Fibroblast of mammary gland (primary cell): ENCODE results near the gene HADHA.

ENCODE experiments used
- DNase-seq: peaks from one replicate; pipeline ENCODE4 v3.0.0-alpha.2; 2010; ENCODE audit warnings: low read depth
- H3K4me3 ChIP-seq: 2 replicates; pipeline ENCODE4 v1.5.1; 2011; ENCODE audit warnings: low read depth, mild to moderate bottlenecking, low read length, moderate library complexity; ENCODE audit not compliant: control insufficient read depth
- TF ChIP-seq, protein P1 (sequence below): conservative IDR thresholded peaks from 2 replicates; pipeline ENCODE4 v1.5.1; 2011; ENCODE audit warnings: low read depth, low read length, inconsistent platforms; ENCODE audit not compliant: control insufficient read depth, insufficient read depth

HADHA gene

DNA sequence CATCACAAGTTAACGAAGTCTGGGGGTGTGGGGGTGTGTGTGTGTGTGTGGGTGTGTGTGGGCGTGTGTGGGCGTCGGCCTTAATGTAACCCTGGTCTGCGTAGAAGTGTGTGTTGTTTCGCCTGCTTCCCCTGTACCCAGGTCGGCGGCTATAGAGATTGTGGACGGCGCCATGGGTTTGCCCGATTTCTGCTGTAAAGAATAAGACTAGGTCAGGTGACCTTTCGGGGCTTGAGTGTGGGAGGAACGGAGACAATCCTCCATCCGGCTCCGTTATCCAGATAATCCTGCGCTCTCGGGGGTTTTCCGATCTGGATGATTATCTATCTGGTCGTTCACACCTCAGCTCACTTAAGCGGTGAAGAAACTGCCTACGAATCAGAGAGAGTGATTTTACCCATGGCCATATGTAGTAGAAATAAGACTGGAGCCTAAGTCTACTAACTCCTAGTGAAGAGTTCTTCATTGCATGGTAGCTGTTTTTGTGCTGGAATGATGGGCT is 850 bp upstream of the HADHA start:
- H3K4me3 ChIP-seq = peak overlapping the region; percentile 97
- peak; percentile 45 for DNase-seq
- TF ChIP-seq, protein P1, sequence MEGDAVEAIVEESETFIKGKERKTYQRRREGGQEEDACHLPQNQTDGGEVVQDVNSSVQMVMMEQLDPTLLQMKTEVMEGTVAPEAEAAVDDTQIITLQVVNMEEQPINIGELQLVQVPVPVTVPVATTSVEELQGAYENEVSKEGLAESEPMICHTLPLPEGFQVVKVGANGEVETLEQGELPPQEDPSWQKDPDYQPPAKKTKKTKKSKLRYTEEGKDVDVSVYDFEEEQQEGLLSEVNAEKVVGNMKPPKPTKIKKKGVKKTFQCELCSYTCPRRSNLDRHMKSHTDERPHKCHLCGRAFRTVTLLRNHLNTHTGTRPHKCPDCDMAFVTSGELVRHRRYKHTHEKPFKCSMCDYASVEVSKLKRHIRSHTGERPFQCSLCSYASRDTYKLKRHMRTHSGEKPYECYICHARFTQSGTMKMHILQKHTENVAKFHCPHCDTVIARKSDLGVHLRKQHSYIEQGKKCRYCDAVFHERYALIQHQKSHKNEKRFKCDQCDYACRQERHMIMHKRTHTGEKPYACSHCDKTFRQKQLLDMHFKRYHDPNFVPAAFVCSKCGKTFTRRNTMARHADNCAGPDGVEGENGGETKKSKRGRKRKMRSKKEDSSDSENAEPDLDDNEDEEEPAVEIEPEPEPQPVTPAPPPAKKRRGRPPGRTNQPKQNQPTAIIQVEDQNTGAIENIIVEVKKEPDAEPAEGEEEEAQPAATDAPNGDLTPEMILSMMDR = no peak

DNA sequence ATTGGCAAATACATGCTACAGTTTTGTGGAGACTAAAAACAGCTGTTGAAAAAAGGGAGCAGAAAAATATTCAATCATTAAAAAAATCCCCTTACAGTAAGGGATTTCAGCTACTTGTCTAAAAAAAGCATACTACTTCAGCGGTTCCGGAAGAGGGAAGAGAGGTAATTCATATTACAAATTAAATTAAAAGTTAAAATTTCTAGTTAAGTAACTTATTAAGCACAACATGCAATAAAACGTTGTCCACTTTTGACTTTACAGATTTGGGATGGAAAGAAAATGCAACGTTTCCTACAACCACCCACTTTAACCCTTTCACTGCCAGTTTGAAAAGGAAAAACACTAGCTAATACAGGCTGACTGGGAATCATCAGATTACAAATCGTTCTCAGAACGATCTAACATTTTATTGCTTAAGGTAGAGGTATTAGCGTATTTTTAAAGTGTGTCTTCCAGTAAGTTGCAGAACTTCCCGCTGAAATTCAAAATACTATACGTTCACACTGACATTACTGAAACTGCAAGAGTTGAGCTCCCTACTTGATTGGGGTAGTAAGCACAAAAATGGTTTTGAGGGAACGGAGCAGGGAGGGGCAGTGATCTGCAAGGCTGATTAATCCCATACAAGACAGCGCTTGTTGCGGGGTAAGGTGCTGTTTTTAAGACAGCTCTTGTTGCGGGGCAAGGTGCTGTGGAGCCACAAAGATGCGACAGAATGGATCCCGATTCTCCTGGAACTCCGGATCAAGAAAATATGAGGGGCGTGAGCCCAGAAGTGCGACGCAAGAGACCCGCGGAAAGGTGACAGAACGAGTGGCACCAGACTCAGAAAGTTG is 743 bp downstream of the HADHA start:
- TF ChIP-seq, protein P1 = no peak
- peak overlapping the region; percentile 97 for H3K4me3 ChIP-seq
- DNase-seq = peak; percentile 42

DNA sequence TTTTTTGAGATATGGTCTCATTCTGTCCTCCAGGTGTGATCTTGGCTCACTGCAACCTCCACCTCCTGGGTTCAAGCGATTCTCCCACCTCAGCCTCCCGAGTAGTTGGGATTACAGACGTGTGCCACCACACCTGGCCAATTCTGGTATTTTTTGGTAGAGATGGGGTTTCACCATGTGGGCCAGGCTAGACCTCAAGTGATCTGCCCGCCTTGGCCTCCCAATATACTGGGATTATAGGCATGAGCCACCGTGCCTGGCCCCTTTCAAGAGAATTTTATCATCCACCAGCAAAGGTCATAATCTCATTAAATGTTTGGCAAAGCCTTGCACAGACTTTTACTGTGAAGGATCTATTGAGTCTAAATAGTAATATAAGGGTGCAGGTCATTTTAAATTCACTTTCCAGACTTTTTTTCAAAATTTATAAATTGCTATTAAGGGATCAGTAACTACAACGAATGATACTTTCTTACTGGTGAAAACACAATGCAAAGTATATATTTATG is 2.5 kb downstream of the HADHA start:
- DNase-seq = no peak
- H3K4me3 ChIP-seq = peak overlapping the region; percentile 97
- TF ChIP-seq, protein P1 = no peak

DNA sequence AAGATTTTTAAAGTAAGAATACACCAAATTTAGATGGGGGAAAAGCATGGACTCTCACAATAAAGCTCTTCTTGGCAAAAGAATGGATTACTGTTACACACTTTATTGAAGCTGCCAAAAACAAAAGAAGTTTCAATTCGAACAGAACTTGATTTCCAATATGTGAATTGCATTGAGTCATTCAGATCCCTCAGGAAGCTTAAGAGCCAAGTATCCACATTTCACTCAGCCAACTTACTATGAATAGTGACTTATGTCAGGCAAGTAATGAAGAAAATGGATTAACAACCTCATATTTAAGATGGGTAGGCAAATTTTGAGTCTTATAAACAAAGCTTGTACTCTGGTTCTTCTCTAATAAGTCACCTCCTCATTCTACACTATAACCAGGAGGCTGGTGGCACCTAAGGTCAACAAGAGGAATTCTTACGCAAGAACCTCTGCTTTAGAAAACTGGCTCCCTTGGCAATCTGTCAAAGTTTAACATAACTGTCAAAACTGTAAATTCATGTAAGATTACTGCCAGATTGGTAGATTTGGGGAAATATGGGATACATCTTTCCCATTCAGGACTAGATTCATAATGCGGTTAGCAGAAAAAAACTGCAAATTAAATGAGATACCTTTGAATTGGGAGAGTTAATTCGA is 6.0 kb downstream of the HADHA start:
- no peak overlapping the region for H3K4me3 ChIP-seq
- peak; percentile 48 for DNase-seq
- TF ChIP-seq, protein P1 = no peak

DNA sequence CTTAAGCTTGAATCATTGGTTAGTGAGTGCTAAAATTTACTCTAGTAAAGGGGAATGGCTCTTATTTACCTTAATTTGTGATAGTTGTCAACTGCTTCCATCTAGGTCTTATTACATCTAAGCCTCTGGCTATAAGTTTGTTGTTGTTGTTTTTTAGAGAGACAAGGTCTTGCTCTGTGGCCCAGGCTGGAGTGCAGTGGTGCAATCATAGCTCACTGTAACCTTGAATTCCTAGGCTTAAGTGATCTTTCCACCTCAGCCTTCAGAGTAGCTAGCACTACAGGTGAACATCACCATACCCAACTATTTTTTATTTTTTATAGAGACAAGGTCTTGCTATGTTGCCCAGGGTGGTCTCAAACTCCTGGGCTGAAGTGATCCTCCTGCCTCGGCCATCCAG is 6.6 kb downstream of the HADHA start:
- no peak for DNase-seq
- H3K4me3 ChIP-seq = no peak overlapping the region
- TF ChIP-seq, protein P1 = no peak

DNA sequence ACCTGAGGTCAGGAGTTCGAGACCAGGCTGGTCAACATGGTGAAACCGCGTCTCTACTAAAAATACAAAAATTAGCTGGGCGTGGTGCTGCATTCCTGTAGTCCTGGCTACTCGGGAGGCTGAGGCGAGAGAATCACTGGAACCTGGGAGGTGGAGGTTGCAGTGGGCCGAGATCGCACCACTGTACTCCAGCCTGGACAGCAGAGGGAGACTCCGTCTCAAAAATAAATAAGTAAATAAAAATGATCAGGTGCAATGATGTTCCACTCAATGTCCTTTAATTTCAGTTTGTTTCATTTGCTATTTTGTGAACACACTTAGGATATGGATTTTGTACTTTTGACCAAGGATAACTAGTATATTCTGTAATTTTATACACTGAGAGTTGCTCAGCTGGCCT is 9.3 kb downstream of the HADHA start:
- DNase-seq = no peak
- H3K4me3 ChIP-seq = no peak overlapping the region
- TF ChIP-seq, protein P1 = no peak
